Natural killer cell treated with Interleukin-12 subunit alpha and Interleukin-12 subunit beta and Interleukin-15 and Interleukin-18, amount 100 ng/mL, for 72 hours (primary cell): ENCODE data around the gene IL12RB2. TPM values are rescaled to one million over a fixed set of nuclear protein-coding genes. Genes with fewer than 3 reads are reported as not detected.

ENCODE experiments used
- ATAC-seq, 2 donors: fragments of 150-1000 bp; cut with Tn5 transposase in 1 of 2; sonication (Bioruptor Pico), chemical (Tn5 transposase) in 1 of 2; 2 replicates each; pipeline ENCODE4 v1.10.0; 2021
- DNase-seq: peaks from one replicate; pipeline ENCODE4 v3.0.0; 2022; ENCODE audit warnings: low spot score
- H3K27ac Mint-ChIP-seq, 2 donors: 1 replicate in 1 of 2; 2 replicates in 1 of 2; pipeline ENCODE4 v1.8.0; 2022; ENCODE audit warnings: mixed read lengths in 2 of 2, mild to moderate bottlenecking in 1 of 2, moderate library complexity in 1 of 2
- H3K27me3 Mint-ChIP-seq, 2 donors: 1 replicate in 1 of 2; 2 replicates in 1 of 2; pipeline ENCODE4 v1.8.0; 2022; ENCODE audit warnings: mixed read lengths in 2 of 2
- H3K36me3 Mint-ChIP-seq: one replicate; pipeline ENCODE4 v1.8.0; 2022; ENCODE audit warnings: mixed read lengths
- H3K4me1 Mint-ChIP-seq, 2 donors: 1 replicate in 1 of 2; 2 replicates in 1 of 2; pipeline ENCODE4 v1.8.0; 2022; ENCODE audit warnings: low read depth in 2 of 2, mixed read lengths in 2 of 2, mild to moderate bottlenecking in 1 of 2
- H3K4me3 Mint-ChIP-seq: one replicate; pipeline ENCODE4 v1.8.0; 2022; ENCODE audit warnings: mixed read lengths
- H3K9me3 Mint-ChIP-seq: 2 replicates; pipeline ENCODE4 v1.8.0; 2022; ENCODE audit warnings: mixed read lengths
- total RNA-seq, 2 donors: library from RNA; stranded (reverse); gene quantifications; one replicate each; pipeline ENCODE4 v1.2.3, GENCODE V29; 2022

IL12RB2 gene
- total RNA-seq, 2 donors from 2014 or later, result 265 to 317 TPM

- Mint-ChIP-seq H3K27ac (peak overlapping the region in 1 of 2 donors; percentile 50), H3K4me3 (no peak overlapping the region), H3K27me3 (no peaks in the 10 kb centered on the region), H3K36me3 (peaks cover 55% of the 10 kb centered on the region), H3K4me1 (peaks cover 19 to 31% of the 10 kb centered on the region in 2 donors), H3K9me3 (no peaks in the 10 kb centered on the region)
- ATAC-seq (no peak), DNase-seq (no peak)
These were observed 63.4 kb downstream of the IL12RB2 start for GRCh38 chr1:67371043-67371442.

DNA sequence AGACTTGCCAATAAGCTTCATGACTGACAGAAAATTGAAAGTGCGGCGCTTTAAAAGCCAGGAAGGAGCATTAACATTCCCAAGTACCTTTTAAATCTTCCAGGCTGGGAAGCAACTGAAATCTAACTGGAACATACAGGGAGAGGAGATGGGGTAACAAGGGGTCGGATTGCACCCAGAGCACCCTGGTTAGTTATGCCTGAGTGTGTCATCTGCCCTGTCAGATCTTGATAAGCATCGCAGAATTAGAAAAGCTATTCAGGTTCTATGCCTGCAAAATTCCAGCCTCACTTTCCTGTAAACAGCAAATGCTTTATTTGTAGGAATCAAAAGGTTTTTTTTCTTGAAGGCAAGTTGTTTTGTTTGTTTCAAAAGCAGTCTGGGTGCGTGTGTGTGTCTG is 64.0 kb downstream of the IL12RB2 start:
- no peak for DNase-seq
- H3K36me3 Mint-ChIP-seq, result peaks cover 59% of the 10 kb centered on the region
- no peak overlapping the region for H3K4me3 Mint-ChIP-seq
- H3K27ac Mint-ChIP-seq, result peak overlapping the region in 1 of 2 donors; percentile 50
- H3K4me1 Mint-ChIP-seq, result peaks cover 23 to 35% of the 10 kb centered on the region in 2 donors
- no peak for ATAC-seq
- H3K9me3 Mint-ChIP-seq, result no peaks in the 10 kb centered on the region
- no peaks in the 10 kb centered on the region for H3K27me3 Mint-ChIP-seq

DNA sequence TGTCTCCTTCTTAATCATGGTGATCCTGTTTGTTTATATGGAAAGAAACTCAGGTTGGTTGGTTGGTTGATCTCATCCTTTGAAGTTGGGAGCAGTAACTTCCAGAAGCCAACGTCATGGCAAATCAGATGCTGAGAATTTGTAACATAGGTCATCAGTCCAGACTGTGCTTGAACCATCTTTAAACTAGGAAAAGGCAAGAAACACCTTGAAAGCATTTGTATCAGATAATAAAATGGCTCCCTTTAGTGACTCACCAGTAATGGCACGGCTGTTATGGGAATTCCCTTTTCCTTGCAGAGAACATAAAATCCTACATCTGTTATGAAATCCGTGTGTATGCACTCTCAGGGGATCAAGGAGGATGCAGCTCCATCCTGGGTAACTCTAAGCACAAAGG is 64.5 kb downstream of the IL12RB2 start:
- Mint-ChIP-seq H3K9me3 (no peaks in the 10 kb centered on the region), H3K36me3 (peaks cover 59% of the 10 kb centered on the region), H3K4me1 (peaks cover 25 to 32% of the 10 kb centered on the region in 2 donors), H3K27me3 (no peaks in the 10 kb centered on the region), H3K27ac (peak overlapping the region in 1 of 2 donors; percentile 50), H3K4me3 (no peak overlapping the region)
- DNase-seq (no peak), ATAC-seq (no peak)

DNA sequence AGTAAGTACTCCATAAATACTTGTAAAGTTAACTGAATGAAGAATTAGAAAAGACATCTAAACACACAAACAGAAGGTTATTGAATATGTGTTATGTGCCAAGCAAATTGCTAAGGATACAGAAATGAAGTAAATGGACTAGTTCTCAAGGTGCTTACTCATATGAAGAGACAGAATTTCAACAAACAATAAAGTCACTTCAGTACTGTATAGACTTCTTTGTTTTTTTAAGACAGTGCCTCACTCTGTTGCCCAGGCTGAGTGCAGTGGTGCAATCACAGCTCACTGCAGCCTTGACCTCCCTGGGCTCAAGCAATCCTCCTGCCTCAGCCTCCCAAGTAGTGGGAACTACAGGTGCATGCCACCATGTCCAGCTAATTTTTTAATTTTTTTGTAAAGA is 65.2 kb downstream of the IL12RB2 start:
- H3K4me3 Mint-ChIP-seq, result no peak overlapping the region
- peaks cover 29% of the 10 kb centered on the region in 2 donors for H3K4me1 Mint-ChIP-seq
- no peaks in the 10 kb centered on the region for H3K27me3 Mint-ChIP-seq
- no peaks in the 10 kb centered on the region for H3K9me3 Mint-ChIP-seq
- ATAC-seq (peak; percentile 47 to 51), DNase-seq (no peak)
- H3K36me3 Mint-ChIP-seq, result peaks cover 54% of the 10 kb centered on the region
- peak overlapping the region in 1 of 2 donors; percentile 50 for H3K27ac Mint-ChIP-seq

DNA sequence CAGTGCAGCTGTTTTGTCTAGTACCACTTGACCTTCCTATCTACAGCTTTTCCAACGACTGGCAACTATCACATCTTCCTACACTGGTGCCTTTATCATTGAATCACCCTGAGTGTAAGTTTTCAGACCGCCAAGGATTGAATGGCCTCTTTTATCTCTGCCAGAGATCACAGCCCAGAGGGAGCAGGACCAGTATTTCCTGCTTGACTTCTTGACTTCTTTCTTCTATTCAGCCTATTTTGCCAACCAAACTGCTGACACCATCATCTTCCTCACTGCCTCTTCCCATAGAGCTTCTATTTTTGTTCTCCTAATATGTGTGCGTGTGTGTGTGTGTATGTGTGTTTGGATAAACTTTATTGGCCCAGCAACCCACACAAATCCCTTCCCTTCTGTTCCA is 68.7 kb downstream of the IL12RB2 start:
- ATAC-seq, result no peak
- H3K36me3 Mint-ChIP-seq, result peaks cover 57% of the 10 kb centered on the region
- peaks cover 22 to 24% of the 10 kb centered on the region in 2 donors for H3K4me1 Mint-ChIP-seq
- DNase-seq, result no peak
- H3K4me3 Mint-ChIP-seq, result no peak overlapping the region
- no peaks in the 10 kb centered on the region for H3K9me3 Mint-ChIP-seq
- no peaks in the 10 kb centered on the region for H3K27me3 Mint-ChIP-seq
- peak overlapping the region; percentile 36 to 42 for H3K27ac Mint-ChIP-seq

GRCh38 chr1:67377253-67377652 is 69.6 kb downstream of the IL12RB2 start:
- Mint-ChIP-seq H3K27me3 (no peaks in the 10 kb centered on the region), H3K4me3 (no peak overlapping the region), H3K9me3 (no peaks in the 10 kb centered on the region), H3K36me3 (peaks cover 52% of the 10 kb centered on the region), H3K27ac (peak overlapping the region; percentile 36 to 42), H3K4me1 (peaks cover 13 to 26% of the 10 kb centered on the region in 2 donors)
- ATAC-seq, result no peak
- no peak for DNase-seq

GRCh38 chr1:67381154-67381553 is 73.5 kb downstream of the IL12RB2 start:
- Mint-ChIP-seq H3K4me1 (peaks cover 7 to 35% of the 10 kb centered on the region in 2 donors), H3K4me3 (no peak overlapping the region), H3K36me3 (peaks cover 69% of the 10 kb centered on the region), H3K9me3 (peaks cover 8% of the 10 kb centered on the region), H3K27ac (no peak overlapping the region), H3K27me3 (no peaks in the 10 kb centered on the region)
- DNase-seq (no peak), ATAC-seq (no peak)

DNA sequence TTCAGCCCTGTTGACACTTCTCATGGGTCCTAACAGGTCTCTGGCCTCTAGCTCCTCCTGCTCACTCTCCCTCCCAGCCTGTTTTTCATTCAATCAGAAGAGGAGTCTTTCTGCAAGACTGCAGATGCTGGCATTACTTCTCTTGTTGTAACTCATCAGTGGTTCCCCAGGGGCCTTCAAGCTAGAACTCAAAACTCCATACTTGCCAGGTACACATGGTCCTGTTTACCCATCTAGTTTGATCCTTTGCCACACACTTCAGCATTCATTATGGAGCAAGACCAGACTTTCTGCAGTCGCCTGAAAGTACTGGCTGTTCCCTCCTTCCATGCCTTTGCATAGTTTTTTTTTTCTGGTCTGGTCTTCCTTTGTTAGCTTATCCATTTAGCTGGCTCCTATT is 74.6 kb downstream of the IL12RB2 start:
- DNase-seq, result no peak
- Mint-ChIP-seq H3K36me3 (peaks cover 62% of the 10 kb centered on the region), H3K4me3 (no peak overlapping the region), H3K27me3 (no peaks in the 10 kb centered on the region), H3K9me3 (peaks cover 8% of the 10 kb centered on the region), H3K4me1 (peaks cover 3 to 28% of the 10 kb centered on the region in 2 donors), H3K27ac (peak overlapping the region; percentile 17 to 35)
- ATAC-seq, result no peak

GRCh38 chr1:67383999-67384638 is 76.4 kb downstream of the IL12RB2 start:
- Mint-ChIP-seq H3K4me1 (peaks cover 3 to 22% of the 10 kb centered on the region in 2 donors), H3K4me3 (no peak overlapping the region), H3K27ac (peak overlapping the region; percentile 31 to 43), H3K27me3 (no peaks in the 10 kb centered on the region), H3K9me3 (peaks cover 8% of the 10 kb centered on the region), H3K36me3 (peaks cover 61% of the 10 kb centered on the region)
- ATAC-seq (no peak), DNase-seq (no peak)

DNA sequence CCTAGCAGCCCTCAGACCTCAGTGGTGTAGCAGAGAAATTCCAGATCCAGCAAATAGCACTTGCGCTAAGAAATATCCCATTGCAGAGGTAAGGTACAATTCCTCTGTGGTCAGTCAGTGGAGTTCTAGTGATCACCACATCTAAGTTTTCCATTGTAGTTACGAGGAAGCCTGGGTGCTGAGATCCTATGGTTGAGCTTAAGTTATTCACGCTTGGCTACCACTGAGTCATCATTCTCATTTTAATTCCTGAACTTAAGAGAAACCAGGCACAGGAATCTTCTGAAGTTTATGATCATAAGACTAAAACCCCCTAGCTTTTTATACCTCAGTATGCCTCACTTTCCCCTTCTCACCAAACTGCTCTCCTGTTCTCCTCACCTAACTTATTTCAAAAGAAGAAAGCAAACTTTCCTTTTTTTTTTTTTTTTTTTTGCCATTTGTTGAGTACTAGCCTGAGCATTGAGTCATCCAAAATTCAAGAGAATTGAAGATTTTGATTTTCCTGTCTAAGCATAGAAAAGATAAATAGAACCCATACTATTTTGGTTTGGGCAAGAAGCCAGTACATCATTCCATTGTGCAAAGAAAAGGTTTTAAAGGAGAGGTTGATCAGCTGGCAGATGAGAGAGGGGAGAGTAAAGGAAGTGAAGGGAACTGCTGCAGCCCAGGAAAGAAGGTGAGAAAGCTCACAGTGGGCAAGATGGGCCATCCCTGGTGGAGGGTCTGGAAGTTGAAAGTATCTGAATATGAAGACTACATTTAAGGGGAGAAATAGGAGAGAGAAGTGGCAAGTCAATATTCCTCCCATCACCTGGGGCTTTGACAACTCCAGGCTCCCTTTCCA is 82.6 kb downstream of the IL12RB2 start:
- no peak overlapping the region for H3K4me3 Mint-ChIP-seq
- peaks cover 20 to 23% of the 10 kb centered on the region in 2 donors for H3K4me1 Mint-ChIP-seq
- peaks cover 41% of the 10 kb centered on the region for H3K36me3 Mint-ChIP-seq
- DNase-seq (no peak), ATAC-seq (peak in 1 of 2 donors; percentile 22)
- no peaks in the 10 kb centered on the region for H3K9me3 Mint-ChIP-seq
- H3K27me3 Mint-ChIP-seq, result no peaks in the 10 kb centered on the region
- H3K27ac Mint-ChIP-seq, result peak overlapping the region; percentile 3 to 26

DNA sequence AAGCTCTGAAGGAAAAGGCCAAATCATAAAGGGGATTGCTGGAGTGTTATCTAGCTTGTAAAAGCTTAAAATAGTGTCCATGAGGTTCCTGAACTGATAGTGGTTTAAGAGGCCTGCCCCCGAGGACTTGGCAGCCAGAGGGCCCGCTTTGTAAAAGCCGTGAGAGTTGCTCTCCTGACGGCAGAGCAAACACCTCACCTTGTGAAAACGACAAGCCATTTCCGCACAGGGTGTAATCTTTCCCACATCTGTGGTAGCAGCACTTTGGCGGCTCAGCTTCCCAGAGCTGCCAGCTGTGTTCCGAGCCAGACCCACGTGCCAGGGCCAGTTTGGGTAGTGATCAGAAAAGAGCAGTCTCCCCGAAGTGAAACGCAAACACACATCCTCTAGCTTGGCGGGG is 85.6 kb downstream of the IL12RB2 start:
- peaks cover 23 to 32% of the 10 kb centered on the region in 2 donors for H3K4me1 Mint-ChIP-seq
- no peaks in the 10 kb centered on the region for H3K27me3 Mint-ChIP-seq
- DNase-seq (no peak), ATAC-seq (peak in 1 of 2 donors; percentile 8)
- H3K27ac Mint-ChIP-seq, result peak overlapping the region; percentile 29 to 52
- H3K9me3 Mint-ChIP-seq, result no peaks in the 10 kb centered on the region
- no peak overlapping the region for H3K4me3 Mint-ChIP-seq
- H3K36me3 Mint-ChIP-seq, result peaks cover 41% of the 10 kb centered on the region

DNA sequence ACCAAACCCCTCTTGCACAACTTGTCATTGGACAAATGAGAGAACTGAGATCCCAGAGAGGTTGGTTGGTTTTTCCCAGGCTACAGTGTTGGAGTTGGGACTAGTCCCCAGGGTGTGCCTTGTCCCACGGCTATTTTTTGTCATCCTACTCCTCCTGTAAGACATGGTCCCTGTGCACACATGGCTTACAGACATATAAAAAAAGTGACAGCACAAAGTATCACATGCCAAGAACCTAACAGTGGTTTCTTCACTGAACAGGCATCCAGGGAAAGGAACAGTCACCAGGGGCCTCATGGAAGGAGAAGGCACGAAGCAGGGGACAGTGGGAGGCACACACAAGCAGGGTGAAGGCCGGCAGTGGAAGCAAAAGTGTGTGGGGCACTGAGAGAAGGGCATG is 86.1 kb downstream of the IL12RB2 start:
- Mint-ChIP-seq H3K9me3 (no peaks in the 10 kb centered on the region), H3K4me3 (no peak overlapping the region), H3K27ac (peak overlapping the region; percentile 29 to 52), H3K4me1 (peaks cover 24 to 37% of the 10 kb centered on the region in 2 donors), H3K36me3 (peaks cover 45% of the 10 kb centered on the region), H3K27me3 (no peaks in the 10 kb centered on the region)
- ATAC-seq (no peak), DNase-seq (no peak)

DNA sequence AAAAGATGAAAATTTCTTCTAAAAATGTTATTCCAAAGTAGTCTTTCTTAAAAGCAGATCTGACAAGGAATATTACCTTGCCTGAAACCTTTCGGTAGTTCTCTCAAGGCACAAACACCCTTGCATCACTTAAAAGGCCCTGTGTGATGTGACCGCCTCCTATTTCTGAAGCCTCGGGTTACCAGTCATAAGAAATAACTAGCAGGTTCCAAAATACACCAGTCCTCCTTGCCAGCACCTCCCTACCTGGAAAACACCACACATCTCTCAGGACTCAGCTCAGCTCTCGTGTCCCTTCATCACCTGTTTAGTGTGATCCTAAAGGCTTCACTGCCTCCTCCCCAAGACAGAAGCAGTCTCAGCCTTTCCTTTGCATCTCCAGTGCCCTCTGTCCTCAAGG is 86.9 kb downstream of the IL12RB2 start:
- H3K9me3 Mint-ChIP-seq, result no peaks in the 10 kb centered on the region
- H3K4me1 Mint-ChIP-seq, result peaks cover 31 to 42% of the 10 kb centered on the region in 2 donors
- ATAC-seq (no peak), DNase-seq (no peak)
- H3K4me3 Mint-ChIP-seq, result no peak overlapping the region
- H3K36me3 Mint-ChIP-seq, result peaks cover 52% of the 10 kb centered on the region
- H3K27me3 Mint-ChIP-seq, result no peaks in the 10 kb centered on the region
- peak overlapping the region; percentile 29 to 52 for H3K27ac Mint-ChIP-seq
